Measurements from ENCODE around the gene CSNK2A2. TPM values are rescaled to one million over a fixed set of nuclear protein-coding genes. Genes with fewer than 3 reads are reported as not detected.
A peak's percentile ranks its signal among the peaks of the same experiment; 100 is the strongest.

The CSNK2A2 gene
- total RNA-seq, 1 donor from 2014 or later: 72.1 TPM

DNA sequence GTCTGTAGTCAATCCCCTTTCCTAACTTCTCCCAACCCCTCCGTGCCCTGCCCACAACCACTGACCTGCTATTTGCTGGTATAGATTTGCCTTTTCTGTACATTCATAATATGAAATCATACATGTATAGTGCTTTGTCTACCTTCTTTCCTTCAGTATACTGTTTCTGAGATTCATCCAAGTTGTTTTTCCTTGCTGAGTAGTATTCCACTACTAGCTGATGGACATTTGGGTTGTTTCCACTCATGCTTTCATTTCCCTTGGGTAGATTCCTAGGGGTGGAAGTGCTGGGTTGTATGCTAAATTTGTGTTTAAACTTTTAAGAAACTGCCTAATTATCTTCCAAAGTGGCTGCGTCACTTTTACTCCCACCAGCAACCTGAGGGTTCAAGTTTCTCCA is 27.7 kb downstream of the CSNK2A2 start:
- Histone ChIP-seq H3K4me1 (no peaks in the 10 kb centered on the region), H3K27me3 (ENCODE audit: low read depth) (no peaks in the 10 kb centered on the region), H3K9me3 (no peaks in the 10 kb centered on the region), H3K36me3 (peaks cover 92% of the 10 kb centered on the region), H3K27ac (no peak overlapping the region), H3K4me3 (no peak overlapping the region)
- DNase-seq: no peak
- no peak for ATAC-seq
- TF ChIP-seq, protein P1, sequence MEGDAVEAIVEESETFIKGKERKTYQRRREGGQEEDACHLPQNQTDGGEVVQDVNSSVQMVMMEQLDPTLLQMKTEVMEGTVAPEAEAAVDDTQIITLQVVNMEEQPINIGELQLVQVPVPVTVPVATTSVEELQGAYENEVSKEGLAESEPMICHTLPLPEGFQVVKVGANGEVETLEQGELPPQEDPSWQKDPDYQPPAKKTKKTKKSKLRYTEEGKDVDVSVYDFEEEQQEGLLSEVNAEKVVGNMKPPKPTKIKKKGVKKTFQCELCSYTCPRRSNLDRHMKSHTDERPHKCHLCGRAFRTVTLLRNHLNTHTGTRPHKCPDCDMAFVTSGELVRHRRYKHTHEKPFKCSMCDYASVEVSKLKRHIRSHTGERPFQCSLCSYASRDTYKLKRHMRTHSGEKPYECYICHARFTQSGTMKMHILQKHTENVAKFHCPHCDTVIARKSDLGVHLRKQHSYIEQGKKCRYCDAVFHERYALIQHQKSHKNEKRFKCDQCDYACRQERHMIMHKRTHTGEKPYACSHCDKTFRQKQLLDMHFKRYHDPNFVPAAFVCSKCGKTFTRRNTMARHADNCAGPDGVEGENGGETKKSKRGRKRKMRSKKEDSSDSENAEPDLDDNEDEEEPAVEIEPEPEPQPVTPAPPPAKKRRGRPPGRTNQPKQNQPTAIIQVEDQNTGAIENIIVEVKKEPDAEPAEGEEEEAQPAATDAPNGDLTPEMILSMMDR (IDR thresholded peaks at IDR 0.05): no peak
- intact Hi-C loops (cut with DNase I): no loop called here

DNA sequence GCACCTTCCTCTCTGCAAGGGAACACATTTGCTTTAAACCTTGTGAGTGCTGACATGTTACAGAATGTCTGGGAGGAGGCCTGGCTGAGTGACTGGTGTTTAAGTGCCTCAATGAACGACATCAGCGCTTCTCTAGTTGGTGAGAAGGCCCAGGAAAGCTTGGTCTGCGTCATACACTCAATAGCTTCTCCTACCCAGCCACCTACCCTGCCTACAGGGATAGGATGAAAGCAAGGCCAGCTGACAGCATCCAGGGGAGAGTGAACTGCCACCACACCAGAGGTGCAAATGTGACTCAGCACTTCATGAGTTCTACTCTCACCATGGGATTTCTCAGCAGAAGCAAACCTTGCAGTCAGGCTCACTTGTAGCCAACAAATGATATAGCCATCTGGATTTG is 37.1 kb downstream of the CSNK2A2 start:
- DNase-seq (no peak), ATAC-seq (no peak)
- H3K4me1 ChIP-seq: no peaks in the 10 kb centered on the region
- H3K27me3 ChIP-seq (ENCODE audit: low read depth): no peaks in the 10 kb centered on the region
- no peak overlapping the region for H3K27ac ChIP-seq
- H3K36me3 ChIP-seq: peaks cover 75% of the 10 kb centered on the region
- TF ChIP-seq, protein P1 (IDR thresholded peaks at IDR 0.05): no peak
- H3K4me3 ChIP-seq: no peak overlapping the region
- intact Hi-C loops (cut with DNase I): no loop called here
- H3K9me3 ChIP-seq: no peaks in the 10 kb centered on the region

DNA sequence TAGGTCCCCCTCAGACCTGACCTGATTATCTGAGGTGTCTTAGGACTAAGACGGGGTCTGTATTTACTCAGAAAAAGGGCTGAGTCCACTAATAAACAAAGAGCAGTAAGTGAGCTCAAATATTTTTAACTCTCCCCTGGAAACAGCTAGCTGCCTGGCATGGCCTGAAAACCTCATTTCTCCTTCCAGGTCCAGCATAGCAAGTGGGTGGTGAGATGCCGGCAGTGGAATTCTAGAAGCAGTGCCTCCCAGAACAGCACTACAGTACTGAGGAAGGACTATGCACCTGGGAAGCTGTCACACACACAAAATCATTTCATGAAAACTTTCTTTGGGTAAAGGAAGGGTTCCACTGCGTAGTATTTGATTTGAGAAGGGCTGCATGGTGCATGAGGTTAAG is 39.2 kb downstream of the CSNK2A2 start:
- no peak overlapping the region for H3K27ac ChIP-seq
- no peaks in the 10 kb centered on the region for H3K4me1 ChIP-seq
- TF ChIP-seq, protein P1 (IDR thresholded peaks at IDR 0.05): no peak
- no peak for DNase-seq
- no peaks in the 10 kb centered on the region for H3K9me3 ChIP-seq
- no peak for ATAC-seq
- H3K27me3 ChIP-seq (ENCODE audit: low read depth): no peaks in the 10 kb centered on the region
- intact Hi-C loops (cut with DNase I): no loop called here
- H3K36me3 ChIP-seq: peaks cover 54% of the 10 kb centered on the region
- H3K4me3 ChIP-seq: no peak overlapping the region

DNA sequence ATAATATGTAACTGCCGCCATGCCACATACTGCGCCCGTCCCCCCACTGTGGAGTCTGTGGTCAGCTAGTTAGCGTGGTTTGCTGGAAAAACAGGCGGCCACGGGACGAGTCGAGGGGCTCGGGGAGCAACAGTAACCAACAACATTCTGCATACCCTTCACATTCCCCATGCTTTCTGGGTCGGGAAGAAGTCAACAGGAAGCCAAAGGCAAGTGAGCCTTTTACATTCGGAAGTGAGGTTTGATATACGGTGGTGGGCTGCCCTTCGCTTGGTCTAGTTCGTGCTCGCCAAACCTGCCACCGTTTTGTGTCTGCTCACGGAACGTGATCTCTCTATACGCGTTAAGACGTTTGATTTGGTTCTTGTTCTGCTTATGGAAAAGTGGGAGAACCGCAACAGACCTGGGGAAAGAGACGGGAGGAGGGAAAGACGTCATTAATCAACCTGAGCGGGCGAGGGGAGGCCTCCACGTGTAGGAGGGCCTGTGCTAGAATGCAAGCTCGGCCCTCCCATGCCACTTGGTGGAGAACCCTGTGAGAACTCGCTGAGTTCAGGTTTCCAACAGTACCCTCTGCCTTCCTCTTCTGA is 39.9 kb downstream of the CSNK2A2 start:
- no peaks in the 10 kb centered on the region for H3K27me3 ChIP-seq (ENCODE audit: low read depth)
- H3K36me3 ChIP-seq: peaks cover 47% of the 10 kb centered on the region
- ATAC-seq (no peak), DNase-seq (no peak)
- no peak overlapping the region for H3K4me3 ChIP-seq
- no peaks in the 10 kb centered on the region for H3K9me3 ChIP-seq
- TF ChIP-seq, protein P1 (IDR thresholded peaks at IDR 0.05): no peak
- H3K27ac ChIP-seq: no peak overlapping the region
- H3K4me1 ChIP-seq: no peaks in the 10 kb centered on the region
- intact Hi-C loops (cut with DNase I): no loop called here

DNA sequence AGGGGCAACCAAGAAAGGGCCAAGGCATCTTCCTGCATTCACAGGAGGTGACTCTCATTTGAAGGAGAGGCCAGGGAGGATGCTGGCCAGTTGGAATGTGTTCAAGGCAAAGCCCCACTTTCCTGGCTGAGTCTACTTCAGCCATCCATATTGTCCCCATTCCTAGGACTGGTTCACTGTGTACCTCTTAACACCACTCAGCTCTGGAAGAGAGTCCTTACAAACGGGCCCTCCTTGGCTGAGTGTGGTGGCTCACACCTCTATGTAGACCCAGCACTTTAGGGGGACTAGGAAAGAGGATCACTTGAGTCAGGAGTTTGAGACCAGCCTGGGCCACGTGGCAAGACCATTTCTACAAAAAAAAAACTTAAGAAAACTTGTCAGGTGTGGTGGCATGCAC is 40.7 kb downstream of the CSNK2A2 start:
- peaks cover 39% of the 10 kb centered on the region for H3K36me3 ChIP-seq
- H3K27me3 ChIP-seq (ENCODE audit: low read depth): no peaks in the 10 kb centered on the region
- peak; percentile 33 to 60 for ATAC-seq
- TF ChIP-seq, protein P1 (IDR thresholded peaks at IDR 0.05): no peak
- no peak for DNase-seq
- intact Hi-C loops (cut with DNase I): no loop called here
- H3K9me3 ChIP-seq: no peaks in the 10 kb centered on the region
- no peak overlapping the region for H3K4me3 ChIP-seq
- H3K27ac ChIP-seq: no peak overlapping the region
- no peaks in the 10 kb centered on the region for H3K4me1 ChIP-seq
